HG03025 (cell line): ENCODE data around the gene PCSK6.
"Not testable (repeated sequence)": the region's sequence is repeated elsewhere in the genome, so short reads cannot be mapped to it uniquely, and the experiment has no call there.

Source experiments
- ATAC-seq: cut with Tn5 transposase; IDR thresholded peaks from one replicate; pipeline ENCODE4 v1.9.1; 2021; ENCODE audit warnings: mild to moderate bottlenecking, moderate library complexity; ENCODE audit not compliant: unreplicated experiment, low FRiP score

The PCSK6 gene

DNA sequence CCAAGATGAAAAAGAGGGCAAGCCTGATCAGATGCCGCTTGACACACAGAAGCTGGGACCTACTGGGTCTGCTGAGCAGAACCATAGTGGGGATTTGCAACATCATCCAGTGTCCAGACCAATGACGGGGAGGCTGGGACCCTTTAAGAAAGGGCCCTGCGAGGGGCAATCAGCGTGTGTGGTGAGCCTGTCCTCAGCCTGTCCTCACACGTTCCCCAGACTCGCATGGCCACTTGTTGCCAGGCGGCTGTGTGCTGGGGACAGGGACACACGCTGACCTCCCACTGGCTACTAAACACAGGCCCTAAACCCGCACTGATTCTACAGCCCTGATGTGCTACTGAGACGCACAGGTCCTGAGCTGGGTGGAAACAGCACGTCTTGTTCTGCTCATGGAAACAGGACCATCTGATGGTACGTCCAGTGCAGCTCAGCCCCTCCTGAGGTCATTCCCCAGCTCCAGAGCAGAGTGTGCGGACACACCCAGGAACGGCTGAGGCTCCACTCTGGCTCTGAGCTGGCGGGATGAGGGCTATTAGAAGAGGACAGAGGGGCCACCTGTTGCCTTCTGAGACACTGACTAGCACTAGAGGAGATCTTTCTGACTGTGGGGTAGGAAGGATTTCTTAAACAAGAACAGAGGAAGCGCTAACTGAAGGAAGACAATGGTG, 24.4 kb downstream of the PCSK6 start:
- no peak for ATAC-seq

- ATAC-seq, result no peak
These were observed 25.1 kb downstream of the PCSK6 start for GRCh38 chr15:101464256-101464998.

DNA sequence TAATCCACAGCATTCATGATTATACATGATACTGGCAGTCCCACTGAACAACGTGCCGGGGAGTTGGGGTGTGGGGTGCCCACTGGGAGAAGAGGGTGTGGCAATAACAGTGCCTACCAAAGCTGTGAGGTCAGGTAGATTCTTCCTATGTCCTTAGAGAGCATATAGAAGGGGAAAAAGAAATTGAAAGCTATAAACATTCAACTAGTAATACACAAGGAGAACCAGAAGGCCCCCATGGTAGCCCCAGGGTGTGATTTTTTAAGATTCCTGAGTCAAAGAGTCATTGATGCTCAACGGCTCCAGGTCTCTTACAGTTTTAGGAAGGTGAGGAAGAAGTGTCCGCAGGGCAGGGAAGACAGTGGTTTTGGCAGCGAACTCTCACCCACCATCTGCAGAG, 25.8 kb downstream of the PCSK6 start:
- not testable (repeated sequence) for ATAC-seq

DNA sequence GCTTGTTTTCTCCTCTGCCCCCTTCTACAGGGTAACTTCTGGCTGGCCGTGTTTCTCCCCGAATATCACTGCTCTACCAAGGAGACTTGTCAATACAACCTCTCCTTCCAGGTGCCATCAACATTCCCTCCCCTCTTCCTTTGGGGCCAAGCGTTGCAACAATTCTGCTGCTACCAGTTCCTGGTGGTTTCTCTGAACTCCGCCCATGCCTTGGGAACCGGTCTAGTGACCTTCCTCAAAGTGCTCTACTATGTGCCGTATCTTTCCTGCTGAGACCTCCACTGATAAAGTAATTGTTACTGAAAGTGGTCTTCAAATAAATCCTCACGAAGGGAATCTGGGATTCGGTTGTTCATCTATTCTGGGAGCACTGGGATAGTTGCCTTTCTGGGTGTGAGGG, 26.2 kb downstream of the PCSK6 start:
- no peak for ATAC-seq

GRCh38 chr15:101461097-101461496, 28.4 kb downstream of the PCSK6 start:
- no peak for ATAC-seq

- ATAC-seq, result no peak
These were observed 29.8 kb downstream of the PCSK6 start for GRCh38 chr15:101459579-101460300.

DNA sequence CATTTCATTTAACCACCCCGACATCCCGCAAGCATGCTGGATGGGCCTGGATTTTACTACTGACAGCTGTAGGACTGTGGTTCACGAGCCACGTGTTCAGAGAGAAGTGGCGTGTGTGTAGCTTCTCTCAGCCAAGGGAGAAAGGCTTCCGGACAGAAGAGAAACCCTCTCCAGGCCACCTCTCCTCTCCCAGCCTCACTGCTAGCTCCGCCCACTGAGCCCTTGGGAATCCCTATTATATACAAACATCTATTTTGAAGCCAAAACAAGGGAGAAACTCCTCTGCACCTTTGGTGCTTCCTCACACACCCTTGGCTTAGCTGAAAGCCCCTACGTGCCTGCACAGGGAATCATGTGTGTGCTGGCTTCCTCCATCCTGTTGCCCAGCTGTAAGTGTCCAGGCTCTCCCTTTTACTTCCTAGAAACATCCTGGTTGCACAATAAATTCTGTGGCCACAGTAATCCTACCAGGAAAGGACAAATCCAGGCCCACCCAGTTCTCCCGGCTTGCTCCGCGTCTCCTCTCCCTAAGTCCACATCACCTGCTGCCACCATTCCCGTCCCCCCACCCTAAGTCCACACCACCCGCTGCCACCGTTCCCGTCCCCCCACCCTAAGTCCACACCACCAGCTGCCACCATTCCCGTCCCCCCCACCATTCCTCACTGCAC, 30.5 kb downstream of the PCSK6 start:
- no peak for ATAC-seq

DNA sequence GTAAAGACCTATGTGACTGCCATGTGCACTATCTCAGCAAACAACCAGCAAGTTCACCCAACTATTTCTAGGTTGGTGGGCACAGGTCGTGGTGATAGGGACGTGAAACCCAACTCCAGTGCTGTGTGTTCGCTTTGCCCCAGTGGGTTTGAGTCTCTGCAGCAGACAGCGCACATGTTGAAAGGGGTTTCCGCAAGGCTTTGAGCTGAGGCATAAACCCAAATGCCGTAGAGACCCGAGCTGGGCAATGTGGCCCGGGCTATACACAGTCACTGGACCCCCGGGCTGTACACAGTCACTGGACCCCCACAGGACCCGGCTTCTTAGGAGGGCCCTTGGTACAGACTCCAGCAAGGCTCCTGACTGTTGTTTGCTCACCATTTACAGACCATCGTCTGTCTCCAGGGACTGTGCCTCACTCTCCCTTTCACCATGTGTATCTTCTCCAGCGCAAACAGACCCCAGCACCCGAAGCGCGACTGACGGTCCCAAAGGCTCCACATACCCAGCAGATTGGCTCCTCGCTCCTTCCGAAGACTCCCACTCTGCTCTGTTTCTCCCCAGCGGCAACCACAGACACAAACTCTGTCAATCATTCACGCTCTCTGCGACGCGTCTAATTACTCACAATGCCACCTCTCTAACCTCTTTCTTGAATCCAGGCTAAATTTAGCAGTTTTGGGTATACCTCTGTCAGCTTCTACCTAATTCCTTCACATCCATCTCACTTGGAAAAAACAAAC, 31.2 kb downstream of the PCSK6 start:
- ATAC-seq, result no peak

GRCh38 chr15:101457696-101458095, 31.8 kb downstream of the PCSK6 start:
- no peak for ATAC-seq

DNA sequence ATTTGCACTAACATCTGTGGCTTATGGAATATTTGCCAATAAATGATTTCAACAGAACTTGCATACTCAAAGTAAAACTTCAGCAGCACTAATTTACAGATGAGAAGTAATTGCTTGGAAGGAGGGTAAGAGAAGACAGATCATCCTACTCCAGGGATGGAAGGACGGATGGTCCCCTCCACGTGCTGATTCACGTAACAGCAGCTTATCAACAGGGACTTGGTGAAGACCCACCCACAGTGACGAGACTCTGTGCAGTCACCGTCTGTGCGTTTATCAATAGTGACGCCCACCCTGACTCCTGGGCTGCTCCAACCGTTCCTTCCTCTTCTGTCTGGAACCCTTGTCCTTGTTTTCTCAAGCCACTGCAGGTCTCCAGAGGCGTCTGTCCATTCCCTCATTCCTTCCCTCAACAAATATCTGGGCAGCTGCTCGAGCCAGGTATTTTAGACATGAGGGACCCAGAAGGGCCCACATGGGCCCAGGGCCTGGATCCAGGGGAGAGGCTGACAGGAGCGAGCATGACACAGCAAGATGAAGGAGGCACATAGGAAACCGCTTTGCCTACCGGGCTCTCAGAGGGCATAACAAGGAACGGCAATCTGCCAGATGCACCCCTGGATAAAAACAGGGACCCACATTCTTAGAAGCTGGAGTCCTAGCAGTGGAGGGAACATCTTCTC, 33.3 kb downstream of the PCSK6 start:
- no peak for ATAC-seq

- ATAC-seq, result no peak
These were observed 34.0 kb downstream of the PCSK6 start for GRCh38 chr15:101455291-101456025.

GRCh38 chr15:101454781-101455180, 34.7 kb downstream of the PCSK6 start:
- not testable (repeated sequence) for ATAC-seq

DNA sequence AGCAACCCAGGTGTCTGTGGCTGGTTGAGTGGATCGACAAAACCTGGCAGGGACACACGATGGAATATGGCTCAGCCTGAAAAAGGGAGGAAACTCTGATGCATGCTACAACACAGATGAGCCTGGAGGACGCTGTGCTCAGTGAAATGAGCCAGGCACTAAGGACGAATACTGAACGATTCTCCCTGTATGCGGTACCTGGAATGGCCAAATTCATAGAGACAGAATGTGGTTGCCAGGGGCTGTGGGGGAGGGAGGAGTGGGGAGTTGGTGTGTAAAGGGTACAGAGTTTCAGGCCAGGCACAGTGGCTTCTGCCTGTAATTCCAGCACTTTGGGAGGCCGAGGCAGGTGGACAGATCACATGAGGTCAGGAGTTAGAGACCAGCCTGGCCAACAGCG, 35.1 kb downstream of the PCSK6 start:
- ATAC-seq, result no peak

GRCh38 chr15:101453123-101454120, 36.1 kb downstream of the PCSK6 start:
- ATAC-seq, result no peak

DNA sequence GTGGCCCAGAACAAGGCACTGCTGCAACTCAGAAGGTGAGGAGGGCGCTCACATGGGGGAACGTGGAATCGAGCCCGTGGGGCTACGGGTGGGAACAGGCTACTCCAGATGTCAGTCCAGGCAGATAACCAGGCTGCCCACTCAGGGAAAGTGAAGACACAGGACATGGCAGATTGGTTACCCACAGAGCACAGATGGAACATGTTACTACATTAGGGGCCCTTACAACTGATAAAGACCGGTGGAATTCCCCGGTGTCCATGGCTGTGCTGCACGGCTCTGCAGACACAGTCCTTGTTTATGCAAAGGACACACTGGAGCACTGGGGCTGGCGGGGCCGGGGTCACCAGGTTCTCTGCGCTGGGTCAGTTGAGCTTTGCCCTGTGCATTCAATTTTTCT, 36.9 kb downstream of the PCSK6 start:
- ATAC-seq, result no peak

GRCh38 chr15:101451846-101452245, 37.7 kb downstream of the PCSK6 start:
- no peak for ATAC-seq

- ATAC-seq, result no peak
These were observed 38.2 kb downstream of the PCSK6 start for GRCh38 chr15:101451266-101451799.
